CD4-positive, CD25-positive, alpha-beta regulatory T cell (primary cell): Measurements from ENCODE around the gene R3HDM4. TPM values are rescaled to one million over a fixed set of nuclear protein-coding genes. Genes with fewer than 3 reads are reported as not detected.

Experiments
- ATAC-seq, 2 donors: fragments of 150-1000 bp; cut with Tn5 transposase; one replicate each; pipeline ENCODE4 v1.10.0; 2021; ENCODE audit warnings: low read depth in 2 of 2, moderate number of reproducible peaks in 2 of 2, moderate library complexity in 1 of 2
- DNase-seq, 3 donors: peaks; one replicate each; pipeline versions ENCODE4 v3.0.0 to v3.0.0-alpha.2; 2012 to 2022; ENCODE audit warnings: mixed read lengths in 1 of 3
- H3K27ac ChIP-seq: one replicate; pipeline ENCODE4 v1.7.0; 2013; ENCODE audit warnings: mild to moderate bottlenecking, low read length; ENCODE audit not compliant: insufficient read depth, poor library complexity, severe bottlenecking
- H3K27me3 ChIP-seq: one replicate; pipeline ENCODE4 v1.7.0; 2013; ENCODE audit warnings: low read length; ENCODE audit not compliant: control insufficient read depth, insufficient read depth
- H3K36me3 ChIP-seq: one replicate; pipeline ENCODE4 v1.7.0; 2013; ENCODE audit warnings: mild to moderate bottlenecking, low read length, moderate library complexity; ENCODE audit not compliant: control insufficient read depth, insufficient read depth
- H3K4me1 ChIP-seq: 2 replicates; pipeline ENCODE4 v1.7.0; 2013; ENCODE audit warnings: mild to moderate bottlenecking, low read length; ENCODE audit not compliant: insufficient read depth, control insufficient read depth, poor library complexity, severe bottlenecking
- H3K4me3 ChIP-seq: one replicate; pipeline ENCODE4 v1.7.0; 2013; ENCODE audit warnings: low read depth, mild to moderate bottlenecking, low read length, moderate library complexity
- H3K9me3 ChIP-seq, 2 experiments: 1 replicate in 1 of 2; 2 replicates in 1 of 2; pipeline ENCODE4 v1.7.0; 2013; ENCODE audit warnings: low read length in 2 of 2, mild to moderate bottlenecking in 1 of 2, moderate library complexity in 1 of 2; ENCODE audit not compliant: control insufficient read depth in 2 of 2
- H3K27ac Mint-ChIP-seq, 3 donors: one replicate each; pipeline ENCODE4 v1.8.0; 2020 to 2022; ENCODE audit warnings: mild to moderate bottlenecking in 3 of 3, mixed read lengths in 3 of 3, moderate library complexity in 2 of 3
- H3K27me3 Mint-ChIP-seq: one replicate; pipeline ENCODE4 v1.8.0; 2022; ENCODE audit warnings: mild to moderate bottlenecking, mixed read lengths
- H3K36me3 Mint-ChIP-seq: one replicate; pipeline ENCODE4 v1.8.0; 2020; ENCODE audit warnings: mixed read lengths
- H3K4me1 Mint-ChIP-seq, 4 donors: one replicate each; pipeline ENCODE4 v1.8.0; 2020 to 2022; ENCODE audit warnings: mixed read lengths in 4 of 4, mild to moderate bottlenecking in 1 of 4
- H3K4me3 Mint-ChIP-seq, 4 donors: one replicate each; pipeline ENCODE4 v1.8.0; 2020 to 2022; ENCODE audit warnings: mild to moderate bottlenecking in 4 of 4, mixed read lengths in 4 of 4, moderate library complexity in 3 of 4
- H3K9me3 Mint-ChIP-seq, 7 donors: one replicate each; pipeline ENCODE4 v1.8.0; 2020 to 2022; ENCODE audit warnings: mixed read lengths in 7 of 7, mild to moderate bottlenecking in 3 of 7, moderate library complexity in 2 of 7
- polyA plus RNA-seq, 4 donors: library from polyadenylated mRNA; unstranded; fragments of 300-500 nt; fragmentation: Illumina TruSeq; gene quantifications; one replicate each; pipeline ENCODE4 v1.2.3, GENCODE V29; 2021
- total RNA-seq: library from RNA; stranded (reverse); gene quantifications from one replicate; pipeline ENCODE4 v1.2.3, GENCODE V29; 2022

Gene R3HDM4
- total and polyA plus RNA-seq, 5 donors from 2014 or later, result 249 to 283 (median 266) TPM

- H3K36me3 Mint-ChIP-seq, result no peaks in the 10 kb centered on the region
- no peak overlapping the region for H3K27ac Mint-ChIP-seq
- H3K9me3 Mint-ChIP-seq, result peaks cover 0 to 3% (median 0%) of the 10 kb centered on the region in 7 donors
Observed at GRCh38 chr19:926323-926588, 13.2 kb upstream of the R3HDM4 start.

GRCh38 chr19:925526-926322 lies 12.7 kb upstream of the R3HDM4 start, which contains the start of gene ARID3A:
Gene ARID3A, plus strand, starts transcription at chr19:926035. Its CDS starts 3,494 bp downstream, at chr19:929529.
- Mint-ChIP-seq H3K4me1 (peaks cover 0 to 27% (median 9%) of the 10 kb centered on the region in 4 donors), H3K27ac (peak within 1 kb of the TSS in 2 of 3 donors; percentile 43 to 46)
- peak; percentile 75 to 77 for ATAC-seq

More at GRCh38 chr19:926323-926588, 13.2 kb upstream of the R3HDM4 start:
- DNase-seq (no peak), ATAC-seq (no peak)
- peak overlapping the region; percentile 33 for H3K27ac ChIP-seq
- H3K4me1 Mint-ChIP-seq, result peaks cover 0 to 25% (median 8%) of the 10 kb centered on the region in 4 donors
- H3K4me3 ChIP-seq, result peak overlapping the region; percentile 26
- H3K4me1 ChIP-seq, result peaks cover 27% of the 10 kb centered on the region
- H3K4me3 Mint-ChIP-seq, result peak overlapping the region; percentile 73 to 83 (median 80)
- H3K27me3 ChIP-seq, result no peaks in the 10 kb centered on the region
- H3K36me3 ChIP-seq, result no peaks in the 10 kb centered on the region
- peaks cover 14% of the 10 kb centered on the region for H3K27me3 Mint-ChIP-seq
- H3K9me3 ChIP-seq, result no peaks in the 10 kb centered on the region

GRCh38 chr19:925087-925525 lies 12.1 kb upstream of the R3HDM4 start:
- H3K36me3 Mint-ChIP-seq, result no peaks in the 10 kb centered on the region
- Histone ChIP-seq H3K4me1 (peaks cover 36% of the 10 kb centered on the region), H3K27ac (peak overlapping the region; percentile 69), H3K27me3 (no peaks in the 10 kb centered on the region), H3K9me3 (no peaks in the 10 kb centered on the region), H3K36me3 (no peaks in the 10 kb centered on the region), H3K4me3 (peak overlapping the region; percentile 65)
- peak overlapping the region; percentile 80 to 94 (median 84) for H3K4me3 Mint-ChIP-seq
- peaks cover 0 to 28% (median 11%) of the 10 kb centered on the region in 4 donors for H3K4me1 Mint-ChIP-seq
- DNase-seq, result peak in 1 of 3 donors; percentile 84
- peak overlapping the region in 2 of 3 donors; percentile 43 to 46 for H3K27ac Mint-ChIP-seq
- peaks cover 17% of the 10 kb centered on the region for H3K27me3 Mint-ChIP-seq
- peak; percentile 47 to 56 for ATAC-seq
- peaks cover 0 to 3% (median 0%) of the 10 kb centered on the region in 7 donors for H3K9me3 Mint-ChIP-seq

More at GRCh38 chr19:925526-926322, 12.7 kb upstream of the R3HDM4 start, which contains the start of gene ARID3A:
- Histone ChIP-seq H3K4me3 (peak within 1 kb of the TSS; percentile 65), H3K27me3 (no peaks in the 10 kb centered on the region), H3K27ac (peak within 1 kb of the TSS; percentile 69), H3K4me1 (peaks cover 30% of the 10 kb centered on the region), H3K9me3 (no peaks in the 10 kb centered on the region), H3K36me3 (no peaks in the 10 kb centered on the region)
- peaks cover 17% of the 10 kb centered on the region for H3K27me3 Mint-ChIP-seq
- peaks cover 0 to 3% (median 0%) of the 10 kb centered on the region in 7 donors for H3K9me3 Mint-ChIP-seq
- H3K36me3 Mint-ChIP-seq, result no peaks in the 10 kb centered on the region
- DNase-seq, result peak; percentile 65 to 86 (median 83)
- peak within 1 kb of the TSS; percentile 81 to 94 (median 85) for H3K4me3 Mint-ChIP-seq

GRCh38 chr19:924553-925086 lies 11.6 kb upstream of the R3HDM4 start:
- peak overlapping the region; percentile 37 for H3K4me3 ChIP-seq
- DNase-seq, result no peak
- Mint-ChIP-seq H3K4me1 (peaks cover 0 to 24% (median 11%) of the 10 kb centered on the region in 4 donors), H3K9me3 (peaks cover 0 to 3% (median 0%) of the 10 kb centered on the region in 7 donors), H3K36me3 (no peaks in the 10 kb centered on the region), H3K27me3 (peaks cover 17% of the 10 kb centered on the region), H3K4me3 (peak overlapping the region; percentile 80 to 94 (median 84)), H3K27ac (peak overlapping the region in 1 of 3 donors; percentile 43)
- no peaks in the 10 kb centered on the region for H3K27me3 ChIP-seq
- ATAC-seq, result no peak
- peak overlapping the region; percentile 69 for H3K27ac ChIP-seq
- no peaks in the 10 kb centered on the region for H3K9me3 ChIP-seq
- H3K4me1 ChIP-seq, result peaks cover 41% of the 10 kb centered on the region
- no peaks in the 10 kb centered on the region for H3K36me3 ChIP-seq

- peaks cover 0 to 34% (median 13%) of the 10 kb centered on the region in 4 donors for H3K4me1 Mint-ChIP-seq
- peaks cover 0 to 3% (median 0%) of the 10 kb centered on the region in 7 donors for H3K9me3 Mint-ChIP-seq
- DNase-seq (peak; percentile 62 to 80 (median 72)), ATAC-seq (peak; percentile 45 to 51)
- no peaks in the 10 kb centered on the region for H3K36me3 Mint-ChIP-seq
- peak overlapping the region; percentile 6 to 85 (median 39) for H3K27ac Mint-ChIP-seq
- peaks cover 22% of the 10 kb centered on the region for H3K27me3 Mint-ChIP-seq
- H3K4me1 ChIP-seq, result peaks cover 59% of the 10 kb centered on the region
- H3K9me3 ChIP-seq, result no peaks in the 10 kb centered on the region
- peak overlapping the region; percentile 69 for H3K4me3 ChIP-seq
- H3K36me3 ChIP-seq, result no peaks in the 10 kb centered on the region
- H3K4me3 Mint-ChIP-seq, result peak overlapping the region; percentile 67 to 92 (median 85)
- no peak overlapping the region for H3K27ac ChIP-seq
- H3K27me3 ChIP-seq, result no peaks in the 10 kb centered on the region
Observed at GRCh38 chr19:920051-920864, 7.2 kb upstream of the R3HDM4 start.

GRCh38 chr19:919199-920050 lies 6.4 kb upstream of the R3HDM4 start:
- peak in 1 of 3 donors; percentile 52 for DNase-seq
- Mint-ChIP-seq H3K36me3 (no peaks in the 10 kb centered on the region), H3K4me3 (peak overlapping the region; percentile 10 to 67 (median 64)), H3K9me3 (peaks cover 0 to 3% (median 0%) of the 10 kb centered on the region in 7 donors), H3K27ac (no peak overlapping the region), H3K27me3 (peaks cover 22% of the 10 kb centered on the region), H3K4me1 (peaks cover 0 to 38% (median 15%) of the 10 kb centered on the region in 4 donors)
- Histone ChIP-seq H3K4me1 (peaks cover 51% of the 10 kb centered on the region), H3K27me3 (no peaks in the 10 kb centered on the region), H3K9me3 (no peaks in the 10 kb centered on the region), H3K4me3 (no peak overlapping the region), H3K36me3 (no peaks in the 10 kb centered on the region), H3K27ac (no peak overlapping the region)
- ATAC-seq, result peak; percentile 37 to 41
